H9 (cell line): ENCODE results near the gene DNAJC10. TPM values are rescaled to one million over a fixed set of nuclear protein-coding genes. Genes with fewer than 3 reads are reported as not detected.

Experiments used
- DNase-seq: peaks from one replicate; pipeline ENCODE4 v3.0.0-alpha.2; 2017
- H2AFZ ChIP-seq: one replicate; pipeline ENCODE4 v1.6.1; 2013; ENCODE audit warnings: mild to moderate bottlenecking, low read length, control low read depth, moderate library complexity
- H2AK5ac ChIP-seq: 2 replicates; pipeline ENCODE4 v1.6.1; 2013; ENCODE audit warnings: low read length, control low read depth, mixed read lengths; ENCODE audit not compliant: insufficient read length
- H2BK120ac ChIP-seq: one replicate; pipeline ENCODE4 v1.6.1; 2013; ENCODE audit warnings: low read depth, mild to moderate bottlenecking, low read length, control low read depth, inconsistent platforms; ENCODE audit not compliant: poor library complexity, severe bottlenecking
- H2BK12ac ChIP-seq: 2 replicates; pipeline ENCODE4 v1.6.1; 2013; ENCODE audit warnings: low read length, control low read depth, mixed read lengths, low read depth; ENCODE audit not compliant: insufficient read length
- H2BK15ac ChIP-seq: 2 replicates; pipeline ENCODE4 v1.6.1; 2013; ENCODE audit warnings: low read depth, low read length, control low read depth
- H2BK20ac ChIP-seq: one replicate; pipeline ENCODE4 v1.6.1; 2013; ENCODE audit warnings: low read depth, mild to moderate bottlenecking, low read length, control low read depth, inconsistent platforms; ENCODE audit not compliant: poor library complexity, severe bottlenecking
- H2BK5ac ChIP-seq: 2 replicates; pipeline ENCODE4 v1.6.1; 2013; ENCODE audit warnings: low read length, control low read depth, mixed read lengths; ENCODE audit not compliant: insufficient read length
- H3K14ac ChIP-seq: 2 replicates; pipeline ENCODE4 v1.6.1; 2013; ENCODE audit warnings: low read length, control low read depth; ENCODE audit not compliant: insufficient read depth
- H3K18ac ChIP-seq: 2 replicates; pipeline ENCODE4 v1.6.1; 2013; ENCODE audit warnings: low read depth, mild to moderate bottlenecking, mixed read lengths, low read length, control low read depth; ENCODE audit not compliant: insufficient read length
- H3K23ac ChIP-seq: 2 replicates; pipeline ENCODE4 v1.6.1; 2013; ENCODE audit warnings: low read length, control low read depth, mixed read lengths, low read depth; ENCODE audit not compliant: insufficient read length
- H3K23me2 ChIP-seq: 2 replicates; pipeline ENCODE4 v1.6.1; 2013; ENCODE audit warnings: low read depth, mild to moderate bottlenecking, mixed read lengths, low read length, control low read depth; ENCODE audit not compliant: insufficient read length, poor library complexity, severe bottlenecking
- H3K27ac ChIP-seq: 2 replicates; pipeline ENCODE4 v1.5.1; 2013; ENCODE audit warnings: low read length, control low read depth, mixed read lengths, low read depth; ENCODE audit not compliant: insufficient read length
- H3K27me3 ChIP-seq: 2 replicates; pipeline ENCODE4 v1.6.1; 2013; ENCODE audit warnings: low read length, control low read depth, inconsistent platforms; ENCODE audit not compliant: insufficient read depth
- H3K4ac ChIP-seq: 2 replicates; pipeline ENCODE4 v1.6.1; 2013; ENCODE audit warnings: low read depth, mild to moderate bottlenecking, control low read depth, inconsistent platforms, low read length, moderate library complexity
- H3K4me1 ChIP-seq: 2 replicates; pipeline ENCODE4 v1.6.1; 2013; ENCODE audit warnings: low read length, control low read depth, inconsistent platforms; ENCODE audit not compliant: insufficient read depth
- H3K4me2 ChIP-seq: 2 replicates; pipeline ENCODE4 v1.6.1; 2013; ENCODE audit warnings: low read length, control low read depth, mixed read lengths; ENCODE audit not compliant: insufficient read length, insufficient read depth
- H3K56ac ChIP-seq: 2 replicates; pipeline ENCODE4 v1.6.1; 2013; ENCODE audit warnings: low read depth, mild to moderate bottlenecking, mixed read lengths, low read length, control low read depth; ENCODE audit not compliant: insufficient read length
- H3K79me1 ChIP-seq: 2 replicates; pipeline ENCODE4 v1.6.1; 2013; ENCODE audit warnings: low read depth, mild to moderate bottlenecking, moderate library complexity, low read length, control low read depth, inconsistent platforms; ENCODE audit not compliant: insufficient read depth, poor library complexity, severe bottlenecking
- H3K79me2 ChIP-seq: 2 replicates; pipeline ENCODE4 v1.6.1; 2013; ENCODE audit warnings: low read length, control low read depth, inconsistent platforms; ENCODE audit not compliant: insufficient read depth
- H3K9ac ChIP-seq: 2 replicates; pipeline ENCODE4 v1.6.1; 2013; ENCODE audit warnings: low read length, control low read depth, mixed read lengths; ENCODE audit not compliant: insufficient read length; ENCODE audit errors: extremely low read depth
- H3K9me3 ChIP-seq: one replicate; pipeline ENCODE4 v1.6.1; 2013; ENCODE audit warnings: low read depth, low read length, inconsistent platforms; ENCODE audit not compliant: control insufficient read depth
- H3T11ph ChIP-seq: one replicate; pipeline ENCODE4 v1.6.1; 2013; ENCODE audit warnings: mild to moderate bottlenecking, low read length, control low read depth, inconsistent platforms
- H4K20me1 ChIP-seq: one replicate; pipeline ENCODE4 v1.6.1; 2013; ENCODE audit not compliant: control insufficient read depth, insufficient read length, insufficient read depth
- H4K5ac ChIP-seq: 2 replicates; pipeline ENCODE4 v1.6.1; 2013; ENCODE audit warnings: low read depth, mild to moderate bottlenecking, mixed read lengths, low read length, control low read depth; ENCODE audit not compliant: insufficient read length
- H4K8ac ChIP-seq: replicated peaks from 2 replicates; pipeline ENCODE4 v1.6.1; 2013; ENCODE audit warnings: low read length, control low read depth, mixed read lengths, low read depth; ENCODE audit not compliant: insufficient read length
- H4K91ac ChIP-seq: 2 replicates; pipeline ENCODE4 v1.6.1; 2013; ENCODE audit warnings: low read depth, mild to moderate bottlenecking, moderate library complexity, mixed read lengths, low read length, control low read depth; ENCODE audit not compliant: insufficient read length
- H3K27ac Mint-ChIP-seq, 3 experiments: 2 replicates in 2 of 3; 3 replicates in 1 of 3; pipeline ENCODE4 v1.8.0; 2020 to 2021; ENCODE audit warnings: mixed read lengths in 3 of 3, mild to moderate bottlenecking in 1 of 3, moderate library complexity in 1 of 3
- H3K27me3 Mint-ChIP-seq: 2 replicates; pipeline ENCODE4 v1.8.0; 2021; ENCODE audit warnings: low read depth, mild to moderate bottlenecking, moderate library complexity, mixed read lengths
- H3K36me3 Mint-ChIP-seq, 3 experiments: 2 replicates in 2 of 3; 3 replicates in 1 of 3; pipeline ENCODE4 v1.8.0; 2020 to 2021; ENCODE audit warnings: low read depth in 3 of 3, mixed read lengths in 3 of 3; ENCODE audit not compliant: insufficient read depth in 1 of 3
- H3K4me1 Mint-ChIP-seq, 2 experiments: 2 replicates each; pipeline ENCODE4 v1.8.0; 2020; ENCODE audit warnings: mixed read lengths in 2 of 2
- H3K4me3 Mint-ChIP-seq, 2 experiments: 2 replicates in 1 of 2; 3 replicates in 1 of 2; pipeline ENCODE4 v1.8.0; 2020 to 2021; ENCODE audit warnings: mild to moderate bottlenecking in 2 of 2, mixed read lengths in 2 of 2, moderate library complexity in 1 of 2
- H3K9me3 Mint-ChIP-seq, 2 experiments: 2 replicates in 1 of 2; 3 replicates in 1 of 2; pipeline ENCODE4 v1.8.0; 2020; ENCODE audit warnings: mild to moderate bottlenecking in 2 of 2, mixed read lengths in 2 of 2, moderate library complexity in 1 of 2
- WGBS: extraction: QIAGEN DNeasy Blood & Tissue Kit; methylation state at CpG from one replicate; pipeline ENCODE4 v1.1.7; 2013; ENCODE audit warnings: missing lambda C conversion rate, low lambda C conversion rate, mixed read lengths; ENCODE audit not compliant: insufficient read length; ENCODE audit errors: extremely low coverage; 5-methylcytosine and 5-hydroxymethylcytosine counted together
- total RNA-seq: library from RNA; stranded (reverse); gene quantifications from 2 replicates; pipeline ENCODE4 v1.2.1, GENCODE V29; 2021
- TF ChIP-seq, protein P1 (sequence below): fragments of 200-600 bp; sonication (generic); conservative IDR thresholded peaks from 3 replicates; pipeline ENCODE4 v1.8.0; 2021; ENCODE audit warnings: antibody characterized with exemption, mild to moderate bottlenecking

Gene DNAJC10
- total RNA-seq, 1 experiment from 2014 or later, result 129 TPM

DNA sequence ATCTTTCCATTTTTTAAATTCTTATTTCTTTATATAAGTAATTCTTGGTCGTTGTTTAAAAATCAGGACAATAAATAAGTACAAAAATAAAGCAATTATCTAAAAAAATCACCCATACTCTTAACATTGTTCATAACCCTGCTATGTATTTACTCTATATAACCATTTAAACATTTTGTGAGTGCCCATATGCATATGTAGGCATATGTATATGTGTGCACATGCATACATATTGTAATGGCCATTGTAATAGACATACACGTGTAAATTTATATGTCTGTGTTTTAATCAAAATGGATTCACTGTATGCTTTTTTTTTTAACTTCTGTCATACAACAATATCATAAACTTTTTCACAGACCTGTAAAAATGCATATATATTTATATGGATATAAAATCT is 25.6 kb downstream of the DNAJC10 start:
- no peak overlapping the region for H3K14ac ChIP-seq
- no peak overlapping the region for H3K4ac ChIP-seq
- H3K79me1 ChIP-seq, result no peaks in the 10 kb centered on the region
- no peak overlapping the region for H4K91ac ChIP-seq
- no peaks in the 10 kb centered on the region for H3K4me1 ChIP-seq
- H3K9me3 ChIP-seq, result no peaks in the 10 kb centered on the region
- no peak overlapping the region for H4K5ac ChIP-seq
- H2AFZ ChIP-seq, result no peak overlapping the region
- H2BK15ac ChIP-seq, result no peak overlapping the region
- H2BK120ac ChIP-seq, result no peak overlapping the region
- H3K9ac ChIP-seq, result no peak overlapping the region
- no peak overlapping the region for H3K27ac Mint-ChIP-seq
- H3K27me3 Mint-ChIP-seq, result no peaks in the 10 kb centered on the region
- H2BK20ac ChIP-seq, result no peak overlapping the region
- H3T11ph ChIP-seq, result no peak overlapping the region
- H2AK5ac ChIP-seq, result no peak overlapping the region
- no peaks in the 10 kb centered on the region for H3K27me3 ChIP-seq
- no peak overlapping the region for H3K56ac ChIP-seq
- WGBS, result no CpG with 5 or more reads among the region's 2 CpGs
- TF ChIP-seq, protein P1, sequence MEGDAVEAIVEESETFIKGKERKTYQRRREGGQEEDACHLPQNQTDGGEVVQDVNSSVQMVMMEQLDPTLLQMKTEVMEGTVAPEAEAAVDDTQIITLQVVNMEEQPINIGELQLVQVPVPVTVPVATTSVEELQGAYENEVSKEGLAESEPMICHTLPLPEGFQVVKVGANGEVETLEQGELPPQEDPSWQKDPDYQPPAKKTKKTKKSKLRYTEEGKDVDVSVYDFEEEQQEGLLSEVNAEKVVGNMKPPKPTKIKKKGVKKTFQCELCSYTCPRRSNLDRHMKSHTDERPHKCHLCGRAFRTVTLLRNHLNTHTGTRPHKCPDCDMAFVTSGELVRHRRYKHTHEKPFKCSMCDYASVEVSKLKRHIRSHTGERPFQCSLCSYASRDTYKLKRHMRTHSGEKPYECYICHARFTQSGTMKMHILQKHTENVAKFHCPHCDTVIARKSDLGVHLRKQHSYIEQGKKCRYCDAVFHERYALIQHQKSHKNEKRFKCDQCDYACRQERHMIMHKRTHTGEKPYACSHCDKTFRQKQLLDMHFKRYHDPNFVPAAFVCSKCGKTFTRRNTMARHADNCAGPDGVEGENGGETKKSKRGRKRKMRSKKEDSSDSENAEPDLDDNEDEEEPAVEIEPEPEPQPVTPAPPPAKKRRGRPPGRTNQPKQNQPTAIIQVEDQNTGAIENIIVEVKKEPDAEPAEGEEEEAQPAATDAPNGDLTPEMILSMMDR, result no peak
- no peaks in the 10 kb centered on the region for H4K20me1 ChIP-seq
- H3K36me3 Mint-ChIP-seq, result peaks cover 42 to 73% (median 69%) of the 10 kb centered on the region in 3 experiments
- no peaks in the 10 kb centered on the region for H3K4me1 Mint-ChIP-seq
- no peak overlapping the region for H3K4me3 Mint-ChIP-seq
- H4K8ac ChIP-seq, result no peak overlapping the region
- no peak overlapping the region for H3K18ac ChIP-seq
- H3K9me3 Mint-ChIP-seq, result peaks cover 0 to 5% of the 10 kb centered on the region in 2 experiments; a peak in 1 of 5 replicates
- H2BK5ac ChIP-seq, result no peak overlapping the region
- no peak overlapping the region for H2BK12ac ChIP-seq
- H3K23ac ChIP-seq, result no peak overlapping the region
- no peak overlapping the region for H3K4me2 ChIP-seq
- no peaks in the 10 kb centered on the region for H3K79me2 ChIP-seq
- H3K27ac ChIP-seq, result no peak overlapping the region
- DNase-seq, result no peak
- no peaks in the 10 kb centered on the region for H3K23me2 ChIP-seq
